GM19372 (cell line): ENCODE measurements around the gene TNFRSF17.
"Not testable (repeated sequence)": the region's sequence is repeated elsewhere in the genome, so short reads cannot be mapped to it uniquely, and the experiment has no call there.

Source experiments
- ATAC-seq: cut with Tn5 transposase; IDR thresholded peaks from one replicate; pipeline ENCODE4 v1.9.1; 2021; ENCODE audit warnings: mild to moderate bottlenecking, low read depth, moderate library complexity; ENCODE audit not compliant: unreplicated experiment

The TNFRSF17 gene

DNA sequence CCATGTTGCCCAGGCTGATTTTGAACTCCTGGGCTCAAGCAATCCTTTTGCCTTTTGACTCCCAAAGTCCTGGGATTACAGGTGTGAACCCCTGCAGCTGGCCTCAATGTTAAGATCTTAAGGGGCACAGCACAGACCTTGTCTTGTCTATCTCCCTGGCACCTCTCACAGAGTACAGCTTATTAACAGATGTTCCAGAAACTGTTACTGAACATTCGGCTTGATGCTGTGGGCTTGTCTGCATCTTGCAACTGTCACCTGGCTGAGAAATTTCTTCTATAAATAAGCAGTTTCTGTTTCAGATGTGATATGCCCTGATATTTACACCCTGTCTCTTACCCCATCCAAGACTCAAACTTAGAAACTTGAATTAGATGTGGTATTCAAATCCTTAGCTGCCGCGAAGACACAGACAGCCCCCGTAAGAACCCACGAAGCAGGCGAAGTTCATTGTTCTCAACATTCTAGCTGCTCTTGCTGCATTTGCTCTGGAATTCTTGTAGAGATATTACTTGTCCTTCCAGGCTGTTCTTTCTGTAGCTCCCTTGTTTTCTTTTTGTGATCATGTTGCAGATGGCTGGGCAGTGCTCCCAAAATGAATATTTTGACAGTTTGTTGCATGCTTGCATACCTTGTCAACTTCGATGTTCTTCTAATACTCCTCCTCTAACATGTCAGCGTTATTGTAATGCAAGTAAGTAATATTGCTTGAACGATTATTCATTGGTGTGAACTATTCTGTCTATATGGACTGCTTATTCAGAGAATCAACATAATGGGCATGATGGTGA, at the start of gene TNFRSF17:
TNFRSF17 (plus strand) TSS at position 450 of the 791 bp plus-strand sequence; CDS start at position 565, 115 bp downstream.
- peak; percentile 68 for ATAC-seq

GRCh38 chr16:11915644-11916523, 49.1 kb upstream of the TNFRSF17 start, which contains the start of gene GSPT1:
Gene GSPT1, minus strand, starts transcription at chr16:11915956. Its CDS starts 236 bp downstream, at chr16:11915720.
- ATAC-seq, result peak; percentile 82

DNA sequence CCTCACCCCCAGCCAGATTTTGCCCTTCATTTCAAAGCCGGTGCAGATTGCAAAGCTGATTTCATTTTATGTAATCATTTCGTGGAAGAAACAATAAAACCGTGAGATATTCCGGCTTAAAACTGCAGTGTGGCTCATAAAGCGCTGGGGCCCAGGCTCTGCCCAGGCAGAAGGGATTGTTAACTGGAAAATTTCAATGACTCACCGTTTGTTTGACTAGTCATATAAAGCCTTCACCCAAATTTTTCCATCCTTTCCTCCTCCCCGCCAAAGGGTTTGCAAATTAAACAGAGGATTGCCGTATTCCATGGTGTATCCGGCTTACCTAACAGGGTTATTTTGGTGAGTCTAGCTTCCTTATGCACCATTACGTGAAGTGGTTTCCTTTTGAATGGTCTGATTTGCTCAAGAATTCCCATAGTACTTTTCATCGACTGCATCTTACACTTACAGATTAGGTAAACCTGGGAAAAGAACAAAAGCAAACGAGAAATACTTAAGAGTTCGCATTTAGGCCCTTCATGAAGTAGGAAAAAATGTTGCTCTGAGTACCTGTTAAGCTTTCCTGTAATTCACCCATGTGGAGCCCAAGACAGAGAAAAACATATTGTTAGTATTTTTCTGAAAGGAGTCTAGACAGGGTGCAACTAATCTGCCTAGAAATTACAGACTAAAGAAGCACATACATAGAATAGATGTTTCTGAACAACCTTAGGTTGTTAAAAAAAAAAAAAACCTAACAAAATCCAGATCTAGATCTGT, 48.3 kb upstream of the TNFRSF17 start:
- no peak for ATAC-seq

GRCh38 chr16:11924046-11924445, 41.0 kb upstream of the TNFRSF17 start:
- ATAC-seq, result not testable (repeated sequence)

- ATAC-seq, result not testable (repeated sequence)
These were observed 37.7 kb upstream of the TNFRSF17 start for GRCh38 chr16:11927350-11927749.

DNA sequence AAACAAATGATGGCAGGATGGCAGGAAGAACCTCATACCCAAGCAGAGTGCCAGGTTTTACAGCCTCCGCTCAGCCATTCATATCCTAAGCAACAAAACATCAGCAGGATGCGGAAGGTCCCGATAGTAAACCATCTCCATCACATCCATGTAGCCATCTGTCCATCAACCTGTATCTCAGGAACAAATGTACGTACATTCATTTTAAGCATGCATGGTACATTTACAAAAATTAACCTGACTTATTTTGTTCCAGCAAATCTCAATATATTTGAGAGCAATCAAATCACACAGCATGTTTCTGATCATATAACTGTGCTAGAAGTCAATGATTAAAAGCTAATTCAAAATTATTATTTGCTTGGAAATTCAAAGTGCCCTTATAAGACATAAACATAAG, 23.1 kb upstream of the TNFRSF17 start, which contains the start of gene NPIPB2:
NPIPB2 (minus strand) TSS at position 101 of the 400 bp plus-strand sequence; CDS start at position 101, 0 bp downstream.
- ATAC-seq, result not testable (repeated sequence)

- no peak for ATAC-seq
These were observed 18.6 kb upstream of the TNFRSF17 start for GRCh38 chr16:11946433-11946832.

- no peak for ATAC-seq
These were observed 16.2 kb upstream of the TNFRSF17 start for GRCh38 chr16:11948819-11949218.

DNA sequence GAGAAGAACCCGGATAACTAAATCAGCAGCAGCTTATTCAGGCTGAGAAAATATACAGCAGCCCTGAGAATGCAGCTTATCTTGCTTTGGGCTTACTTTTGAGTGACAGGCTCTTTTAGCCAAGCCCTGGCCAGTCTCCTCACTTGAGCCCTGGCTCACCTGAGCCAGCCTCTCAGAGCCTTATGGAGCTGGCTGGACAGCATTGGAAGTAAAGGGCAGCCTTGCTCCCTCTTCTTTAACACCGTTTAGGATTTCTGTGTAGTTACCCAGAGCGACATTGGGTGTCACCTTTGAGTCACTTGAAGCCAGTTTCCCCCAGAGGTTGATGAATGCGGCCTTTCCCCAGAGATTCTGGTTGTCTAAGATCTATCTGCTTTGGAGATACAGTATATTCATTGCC, 15.5 kb upstream of the TNFRSF17 start:
- ATAC-seq, result no peak

DNA sequence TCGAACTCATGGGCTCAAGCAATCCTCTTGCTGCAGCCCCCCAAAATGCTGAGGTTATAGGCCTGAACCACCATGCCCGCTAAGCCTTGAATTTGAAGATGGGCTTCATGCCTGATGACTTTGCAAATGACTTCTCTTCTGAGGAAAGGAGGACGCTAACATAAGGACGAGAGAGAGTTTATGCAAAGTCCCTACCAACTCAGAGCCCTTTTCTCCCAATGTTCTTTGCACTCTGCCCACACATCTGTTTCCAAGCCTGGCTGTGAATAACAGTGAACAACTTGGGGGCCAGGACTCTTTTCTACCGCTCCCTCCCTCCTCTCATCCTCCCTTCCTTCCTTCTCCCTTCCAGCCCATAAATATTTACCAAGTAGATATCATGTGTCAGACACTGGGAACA, 14.6 kb upstream of the TNFRSF17 start:
- no peak for ATAC-seq

GRCh38 chr16:11953576-11953975, 11.4 kb upstream of the TNFRSF17 start:
- ATAC-seq, result not testable (repeated sequence)

DNA sequence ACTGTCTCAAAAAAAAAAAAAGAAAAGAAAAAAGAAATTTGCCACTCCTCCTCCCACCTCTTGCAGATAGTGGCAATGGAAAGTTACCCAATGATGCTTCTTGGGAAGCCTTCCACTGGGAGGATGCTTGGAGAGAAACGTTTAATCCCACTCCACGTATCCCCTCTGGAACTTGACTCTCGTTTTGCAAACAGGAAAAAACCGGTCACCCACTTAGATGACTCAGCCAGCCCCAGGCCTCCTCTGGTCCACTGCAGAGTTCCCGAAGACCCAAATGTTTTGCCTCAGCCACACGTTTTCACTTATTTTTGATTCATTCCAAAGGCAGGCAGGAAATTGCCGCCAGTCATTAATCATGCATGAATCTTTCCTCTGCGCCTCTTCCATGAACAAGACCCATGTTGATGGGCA, 9.3 kb upstream of the TNFRSF17 start:
- ATAC-seq, result no peak

DNA sequence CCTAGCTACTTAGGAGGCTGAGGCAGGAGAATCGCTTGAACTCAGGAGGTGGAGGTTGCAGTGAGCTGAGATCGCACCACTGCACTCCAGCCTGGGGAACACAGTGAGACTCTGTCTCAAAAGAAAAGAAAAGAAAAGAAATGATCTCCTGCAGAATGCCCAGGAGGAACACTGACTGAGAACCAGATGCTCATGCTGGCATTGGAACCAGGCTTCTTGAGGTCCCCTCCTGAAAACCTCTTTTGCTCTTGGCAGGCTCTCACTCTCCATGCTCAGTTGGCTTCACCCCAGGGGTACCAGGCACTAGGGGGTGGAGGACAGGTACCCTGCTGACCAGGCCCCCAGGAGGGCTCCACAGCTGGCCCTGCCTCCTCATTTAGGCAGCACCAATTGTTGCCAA, 8.5 kb upstream of the TNFRSF17 start:
- ATAC-seq, result no peak

DNA sequence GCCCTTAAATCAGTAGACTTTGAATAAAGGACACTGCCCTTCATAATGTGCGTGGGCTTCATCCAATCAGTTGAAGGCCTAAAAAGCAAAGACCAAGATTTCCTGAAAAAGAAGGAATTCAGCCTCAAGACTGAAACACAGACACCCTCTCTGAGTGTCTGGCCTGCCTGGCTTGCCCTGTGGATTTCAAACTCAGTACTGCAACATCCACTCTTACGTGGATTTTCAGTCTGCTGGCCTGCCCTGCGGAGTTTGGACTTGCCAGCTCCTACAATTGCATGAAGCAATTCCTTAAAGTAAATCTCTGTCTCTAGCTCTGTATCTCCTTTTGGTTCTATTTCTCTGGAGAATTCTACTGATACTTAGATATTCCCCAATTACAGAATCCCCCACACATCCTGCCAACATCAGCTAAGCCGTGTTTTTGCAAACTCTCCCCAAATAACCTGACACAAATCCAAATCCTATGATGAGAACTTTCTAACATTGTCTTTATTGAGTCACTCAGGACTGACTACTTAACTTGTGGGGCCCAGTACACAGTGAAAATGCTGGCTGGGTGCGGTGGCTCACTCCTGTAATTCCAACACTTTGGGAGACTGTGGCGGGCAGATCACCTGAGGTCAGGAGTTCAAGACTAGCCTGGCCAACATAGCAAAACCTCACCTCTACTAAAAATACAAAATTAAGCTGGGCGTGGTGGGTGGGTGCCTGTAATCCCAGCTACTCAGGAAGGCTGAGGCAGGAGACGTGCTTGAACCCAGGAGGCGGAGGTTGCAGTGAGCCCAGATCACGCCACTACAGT, 7.2 kb upstream of the TNFRSF17 start:
- ATAC-seq, result no peak

GRCh38 chr16:11962457-11962856, 2.6 kb upstream of the TNFRSF17 start:
- ATAC-seq, result not testable (repeated sequence)

DNA sequence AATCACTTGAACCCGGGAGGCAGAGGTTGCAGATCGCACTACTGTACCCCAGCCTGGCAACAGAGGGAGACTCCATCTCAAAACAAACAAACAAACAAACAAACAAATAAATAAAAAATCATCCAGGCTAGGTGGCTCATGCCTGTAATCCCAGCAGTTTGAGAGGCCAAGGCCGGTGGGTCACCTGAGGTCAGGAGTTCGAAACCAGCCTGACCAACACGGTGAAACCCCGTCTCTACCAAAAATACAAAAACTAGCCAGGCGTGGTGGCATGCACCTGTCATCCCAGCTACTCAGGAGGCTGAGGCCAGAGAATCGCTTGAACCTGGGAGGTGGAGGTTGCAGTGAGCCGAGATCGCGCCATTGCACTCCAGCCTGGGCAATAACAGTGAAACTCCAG, 2.0 kb upstream of the TNFRSF17 start:
- not testable (repeated sequence) for ATAC-seq

- no peak for ATAC-seq
These were observed 1.3 kb upstream of the TNFRSF17 start for GRCh38 chr16:11963706-11964105.

- ATAC-seq, result peak; percentile 43
These were observed 1.2 kb downstream of the TNFRSF17 start for GRCh38 chr16:11966173-11966572.

GRCh38 chr16:11967195-11967911, 2.3 kb downstream of the TNFRSF17 start:
- ATAC-seq, result no peak
